Measurements from ENCODE around the gene CCN5.

CCN5 gene

DNA sequence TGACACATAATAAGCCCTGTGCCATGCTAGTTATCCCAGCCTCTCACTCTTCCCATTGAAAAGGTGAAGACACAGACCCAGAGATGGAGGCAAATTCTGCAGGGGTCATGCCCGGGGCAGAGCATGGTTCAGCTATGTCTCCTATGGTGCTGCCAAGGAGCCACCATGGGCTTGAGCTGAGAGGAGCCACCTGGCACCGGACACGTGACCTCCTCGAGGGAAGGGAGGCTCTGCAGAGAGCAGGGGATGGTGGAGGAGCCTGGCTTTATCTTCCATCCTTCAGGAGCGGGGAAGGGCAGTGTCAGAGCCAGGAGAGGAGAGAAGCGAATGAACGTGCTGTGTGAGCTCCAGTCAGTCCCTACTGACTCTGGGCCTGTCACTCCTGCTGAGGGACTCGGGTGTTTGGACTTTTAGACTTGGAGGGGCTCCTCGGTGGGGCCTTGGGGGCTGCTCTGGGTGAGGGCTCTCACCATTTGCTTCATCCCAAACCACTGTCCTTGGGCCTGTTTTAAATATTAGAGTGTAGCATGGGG lies 11.1 kb upstream of the CCN5 start:
- Histone ChIP-seq H3K27me3 (ENCODE audit: insufficient read depth, poor library complexity, severe bottlenecking) (no peaks in the 10 kb centered on the region), H3K4me3 (replicated peaks; ENCODE audit: insufficient read depth, low read length) (no peak overlapping the region), H3K27ac (replicated peaks) (no peak overlapping the region)
- TF ChIP-seq, protein P1, sequence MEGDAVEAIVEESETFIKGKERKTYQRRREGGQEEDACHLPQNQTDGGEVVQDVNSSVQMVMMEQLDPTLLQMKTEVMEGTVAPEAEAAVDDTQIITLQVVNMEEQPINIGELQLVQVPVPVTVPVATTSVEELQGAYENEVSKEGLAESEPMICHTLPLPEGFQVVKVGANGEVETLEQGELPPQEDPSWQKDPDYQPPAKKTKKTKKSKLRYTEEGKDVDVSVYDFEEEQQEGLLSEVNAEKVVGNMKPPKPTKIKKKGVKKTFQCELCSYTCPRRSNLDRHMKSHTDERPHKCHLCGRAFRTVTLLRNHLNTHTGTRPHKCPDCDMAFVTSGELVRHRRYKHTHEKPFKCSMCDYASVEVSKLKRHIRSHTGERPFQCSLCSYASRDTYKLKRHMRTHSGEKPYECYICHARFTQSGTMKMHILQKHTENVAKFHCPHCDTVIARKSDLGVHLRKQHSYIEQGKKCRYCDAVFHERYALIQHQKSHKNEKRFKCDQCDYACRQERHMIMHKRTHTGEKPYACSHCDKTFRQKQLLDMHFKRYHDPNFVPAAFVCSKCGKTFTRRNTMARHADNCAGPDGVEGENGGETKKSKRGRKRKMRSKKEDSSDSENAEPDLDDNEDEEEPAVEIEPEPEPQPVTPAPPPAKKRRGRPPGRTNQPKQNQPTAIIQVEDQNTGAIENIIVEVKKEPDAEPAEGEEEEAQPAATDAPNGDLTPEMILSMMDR (IDR thresholded peaks at IDR 0.05; ENCODE audit: insufficient read depth, low read length), result no peak
- TF ChIP-seq SPI1 (IDR thresholded peaks at IDR 0.05; ENCODE audit: borderline replicate concordance, low read depth), result no peak
- no peak for TF ChIP-seq GABPA (IDR thresholded peaks at IDR 0.05; ENCODE audit: low read depth)
- TF ChIP-seq POLR2AphosphoS5 (IDR thresholded peaks at IDR 0.05; ENCODE audit: low read depth), result no peak
- TF ChIP-seq, protein P2, sequence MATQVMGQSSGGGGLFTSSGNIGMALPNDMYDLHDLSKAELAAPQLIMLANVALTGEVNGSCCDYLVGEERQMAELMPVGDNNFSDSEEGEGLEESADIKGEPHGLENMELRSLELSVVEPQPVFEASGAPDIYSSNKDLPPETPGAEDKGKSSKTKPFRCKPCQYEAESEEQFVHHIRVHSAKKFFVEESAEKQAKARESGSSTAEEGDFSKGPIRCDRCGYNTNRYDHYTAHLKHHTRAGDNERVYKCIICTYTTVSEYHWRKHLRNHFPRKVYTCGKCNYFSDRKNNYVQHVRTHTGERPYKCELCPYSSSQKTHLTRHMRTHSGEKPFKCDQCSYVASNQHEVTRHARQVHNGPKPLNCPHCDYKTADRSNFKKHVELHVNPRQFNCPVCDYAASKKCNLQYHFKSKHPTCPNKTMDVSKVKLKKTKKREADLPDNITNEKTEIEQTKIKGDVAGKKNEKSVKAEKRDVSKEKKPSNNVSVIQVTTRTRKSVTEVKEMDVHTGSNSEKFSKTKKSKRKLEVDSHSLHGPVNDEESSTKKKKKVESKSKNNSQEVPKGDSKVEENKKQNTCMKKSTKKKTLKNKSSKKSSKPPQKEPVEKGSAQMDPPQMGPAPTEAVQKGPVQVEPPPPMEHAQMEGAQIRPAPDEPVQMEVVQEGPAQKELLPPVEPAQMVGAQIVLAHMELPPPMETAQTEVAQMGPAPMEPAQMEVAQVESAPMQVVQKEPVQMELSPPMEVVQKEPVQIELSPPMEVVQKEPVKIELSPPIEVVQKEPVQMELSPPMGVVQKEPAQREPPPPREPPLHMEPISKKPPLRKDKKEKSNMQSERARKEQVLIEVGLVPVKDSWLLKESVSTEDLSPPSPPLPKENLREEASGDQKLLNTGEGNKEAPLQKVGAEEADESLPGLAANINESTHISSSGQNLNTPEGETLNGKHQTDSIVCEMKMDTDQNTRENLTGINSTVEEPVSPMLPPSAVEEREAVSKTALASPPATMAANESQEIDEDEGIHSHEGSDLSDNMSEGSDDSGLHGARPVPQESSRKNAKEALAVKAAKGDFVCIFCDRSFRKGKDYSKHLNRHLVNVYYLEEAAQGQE (IDR thresholded peaks at IDR 0.05; ENCODE audit: insufficient replicate concordance, low read depth), result no peak
- no peak for DNase-seq (ENCODE audit: low read depth in 1 of 2, low spot score in 1 of 2)

DNA sequence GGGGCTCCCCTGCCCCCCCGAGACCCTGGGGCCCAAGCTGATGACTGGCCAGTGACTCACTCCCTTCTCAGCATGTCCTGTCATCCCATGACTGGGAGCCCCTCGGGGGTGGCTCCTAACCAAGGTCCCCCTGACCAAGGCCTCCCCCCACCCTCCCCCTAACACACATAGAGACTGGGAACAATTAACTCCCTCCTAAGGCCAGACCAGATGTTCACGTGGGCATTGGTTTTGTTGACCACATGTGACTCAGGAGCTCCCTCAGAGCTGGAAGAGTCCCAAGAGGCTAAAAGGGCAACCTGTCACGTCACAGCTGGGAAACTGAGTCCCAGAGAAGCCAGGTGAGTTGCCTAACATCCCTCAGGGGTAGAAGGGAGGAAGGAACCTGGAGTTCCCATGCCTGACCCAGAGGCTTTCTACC lies 10.6 kb upstream of the CCN5 start:
- Histone ChIP-seq H3K4me3 (replicated peaks; ENCODE audit: insufficient read depth, low read length) (no peak overlapping the region), H3K27me3 (ENCODE audit: insufficient read depth, poor library complexity, severe bottlenecking) (no peaks in the 10 kb centered on the region), H3K27ac (replicated peaks) (no peak overlapping the region)
- TF ChIP-seq GABPA (IDR thresholded peaks at IDR 0.05; ENCODE audit: low read depth) (no peak), SPI1 (IDR thresholded peaks at IDR 0.05; ENCODE audit: borderline replicate concordance, low read depth) (no peak), POLR2AphosphoS5 (IDR thresholded peaks at IDR 0.05; ENCODE audit: low read depth) (no peak)
- TF ChIP-seq, protein P1 (IDR thresholded peaks at IDR 0.05; ENCODE audit: insufficient read depth, low read length), result no peak
- TF ChIP-seq, protein P2 (IDR thresholded peaks at IDR 0.05; ENCODE audit: insufficient replicate concordance, low read depth), result no peak
- DNase-seq (ENCODE audit: low read depth in 1 of 2, low spot score in 1 of 2), result no peak

DNA sequence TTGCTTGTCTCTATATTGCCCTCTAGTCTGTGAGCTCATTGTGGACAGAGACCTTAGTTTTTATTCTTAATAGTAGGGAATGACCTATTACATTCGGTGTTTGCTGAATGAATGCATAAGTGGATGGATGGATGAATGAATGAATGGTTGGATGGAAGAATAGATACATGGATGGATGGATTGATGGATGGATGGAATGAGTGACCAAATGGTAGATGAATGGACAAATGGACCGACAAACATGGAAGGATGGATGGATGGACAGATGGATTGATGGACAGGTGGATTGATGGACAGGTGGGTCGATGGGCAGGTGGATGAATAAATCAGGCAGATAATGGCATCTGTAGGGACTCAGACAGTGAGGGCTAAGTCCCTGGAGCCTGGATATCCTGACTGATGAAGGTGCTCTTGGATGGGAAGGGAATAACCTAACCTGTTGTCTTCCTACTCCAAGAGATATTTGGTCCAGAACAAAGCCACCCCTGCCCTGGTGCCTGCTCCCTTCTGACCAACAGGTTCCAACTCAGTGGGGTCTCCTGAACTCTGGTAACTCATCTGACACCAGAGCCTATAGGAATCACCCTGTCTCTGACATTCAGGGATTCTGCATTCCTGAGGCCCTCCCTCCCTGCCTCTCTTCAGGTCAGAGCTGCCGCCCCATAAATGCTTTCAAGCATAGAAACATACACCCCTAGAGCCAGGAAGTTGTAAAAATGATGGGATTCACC lies 9.6 kb upstream of the CCN5 start:
- no peak for TF ChIP-seq GABPA (IDR thresholded peaks at IDR 0.05; ENCODE audit: low read depth)
- TF ChIP-seq, protein P2 (IDR thresholded peaks at IDR 0.05; ENCODE audit: insufficient replicate concordance, low read depth), result no peak
- TF ChIP-seq, protein P1 (IDR thresholded peaks at IDR 0.05; ENCODE audit: insufficient read depth, low read length), result no peak
- TF ChIP-seq SPI1 (IDR thresholded peaks at IDR 0.05; ENCODE audit: borderline replicate concordance, low read depth), result no peak
- TF ChIP-seq POLR2AphosphoS5 (IDR thresholded peaks at IDR 0.05; ENCODE audit: low read depth), result no peak
- no peak overlapping the region for H3K27ac ChIP-seq (replicated peaks)
- no peaks in the 10 kb centered on the region for H3K27me3 ChIP-seq (ENCODE audit: insufficient read depth, poor library complexity, severe bottlenecking)
- no peak for DNase-seq (ENCODE audit: low read depth in 1 of 2, low spot score in 1 of 2)
- H3K4me3 ChIP-seq (replicated peaks; ENCODE audit: insufficient read depth, low read length), result no peak overlapping the region

All from HL-60 (cell line).